Fibroblast of lung (primary cell): ENCODE results near the gene CLEC16A. TPM values are rescaled to one million over a fixed set of nuclear protein-coding genes. Genes with fewer than 3 reads are reported as not detected.

Experiments used
- DNase-seq, 2 donors: peaks; one replicate each; pipeline versions ENCODE4 v3.0.0 to v3.0.0-alpha.2; 2010; ENCODE audit warnings: low read depth in 2 of 2
- H2AFZ ChIP-seq: 2 replicates; pipeline ENCODE4 v1.5.1; 2012; ENCODE audit warnings: low read length, control low read depth, inconsistent platforms
- H3K27ac ChIP-seq: 2 replicates; pipeline ENCODE4 v1.5.1; 2011; ENCODE audit warnings: low read length, control low read depth; ENCODE audit not compliant: insufficient read depth
- H3K27me3 ChIP-seq: 2 replicates; pipeline ENCODE4 v1.5.1; 2011; ENCODE audit warnings: mild to moderate bottlenecking, low read length; ENCODE audit not compliant: control insufficient read depth, insufficient read depth
- H3K36me3 ChIP-seq: 2 replicates; pipeline ENCODE4 v1.5.1; 2011; ENCODE audit warnings: low read length; ENCODE audit not compliant: control insufficient read depth, insufficient read depth
- H3K4me1 ChIP-seq: 2 replicates; pipeline ENCODE4 v1.5.1; 2011; ENCODE audit warnings: low read length; ENCODE audit not compliant: control insufficient read depth, insufficient read depth; ENCODE audit errors: extremely low read depth
- H3K4me2 ChIP-seq: 2 replicates; pipeline ENCODE4 v1.5.1; 2011; ENCODE audit warnings: low read length, control low read depth; ENCODE audit not compliant: insufficient read depth; ENCODE audit errors: extremely low read depth
- H3K4me3 ChIP-seq, 4 experiments: fragments of 200-600 bp in 1 of 4; sonication (generic) in 1 of 4; replicated peaks in 1 of 4; 2 replicates each; pipeline ENCODE4 v1.5.1; 2011 to 2016; ENCODE audit warnings: low read length in 4 of 4, low read depth in 3 of 4, mild to moderate bottlenecking in 3 of 4, control low read depth in 2 of 4, inconsistent platforms in 1 of 4, mixed read lengths in 1 of 4; ENCODE audit not compliant: insufficient read depth in 1 of 4; ENCODE audit errors: control extremely low read depth in 1 of 4
- H3K79me2 ChIP-seq: 2 replicates; pipeline ENCODE4 v1.5.1; 2012; ENCODE audit warnings: mild to moderate bottlenecking, low read length, inconsistent platforms; ENCODE audit not compliant: control insufficient read depth, insufficient read depth
- H3K9ac ChIP-seq: 2 replicates; pipeline ENCODE4 v1.5.1; 2011; ENCODE audit warnings: mild to moderate bottlenecking, low read length, control low read depth; ENCODE audit not compliant: insufficient read depth
- H3K9me3 ChIP-seq: 2 replicates; pipeline ENCODE4 v1.5.1; 2012; ENCODE audit warnings: low read depth, low read length; ENCODE audit not compliant: control insufficient read depth, insufficient read depth
- H4K20me1 ChIP-seq: 2 replicates; pipeline ENCODE4 v1.5.1; 2011; ENCODE audit warnings: low read length; ENCODE audit not compliant: control insufficient read depth, insufficient read depth; ENCODE audit errors: extremely low read depth
- CTCF ChIP-seq, 2 donors: IDR thresholded peaks in 1 of 2; conservative IDR thresholded peaks in 1 of 2; 1 replicate in 1 of 2; 2 replicates in 1 of 2; pipeline ENCODE4 v1.5.1; 2011 to 2012; ENCODE audit warnings: low read length in 2 of 2, control low read depth in 1 of 2, inconsistent platforms in 1 of 2, low read depth in 1 of 2, mild to moderate bottlenecking in 1 of 2
- EZH2 ChIP-seq: IDR thresholded peaks from 2 replicates; pipeline ENCODE4 v1.5.1; 2012; ENCODE audit warnings: low read length, control low read depth, mild to moderate bottlenecking; ENCODE audit errors: missing control alignments
- polyA plus RNA-seq, 2 donors: library from polyadenylated mRNA; depleted of rRNA in 1 of 2; stranded (reverse) in 1 of 2; unstranded in 1 of 2; fragments of >200 nt; gene quantifications; 2 replicates each; pipeline ENCODE4 v1.2.1, GENCODE V29; 2011 to 2012; ENCODE audit warnings: missing spikeins in 1 of 2
- total RNA-seq: library from RNA; depleted of rRNA; stranded (reverse); fragments of >200 nt; gene quantifications from 2 replicates; pipeline ENCODE4 v1.2.1, GENCODE V29; 2014

CLEC16A gene
- total and polyA plus RNA-seq, 2 donors (not counting 1 experiment from before 2014, with no cell fraction given) = 9.1 to 22.0 TPM

GRCh38 chr16:10988879-10989278 lies 44.5 kb downstream of the CLEC16A start:
- Histone ChIP-seq H4K20me1 (no peaks in the 10 kb centered on the region), H2AFZ (no peak overlapping the region), H3K4me2 (no peak overlapping the region), H3K9ac (no peak overlapping the region), H3K79me2 (no peaks in the 10 kb centered on the region), H3K4me1 (peaks cover 17% of the 10 kb centered on the region), H3K27me3 (no peaks in the 10 kb centered on the region), H3K4me3 (no peak overlapping the region), H3K36me3 (peaks cover 2% of the 10 kb centered on the region), H3K9me3 (no peaks in the 10 kb centered on the region), H3K27ac (no peak overlapping the region)
- no peak for TF ChIP-seq EZH2
- no peak for TF ChIP-seq CTCF (conservative IDR thresholded peaks at IDR 0.05 in 1 of 2, IDR thresholded peaks at IDR 0.05 in 1 of 2; ENCODE audit: low read depth in 1 of 2, low read length in 2 of 2)
- DNase-seq = no peak

DNA sequence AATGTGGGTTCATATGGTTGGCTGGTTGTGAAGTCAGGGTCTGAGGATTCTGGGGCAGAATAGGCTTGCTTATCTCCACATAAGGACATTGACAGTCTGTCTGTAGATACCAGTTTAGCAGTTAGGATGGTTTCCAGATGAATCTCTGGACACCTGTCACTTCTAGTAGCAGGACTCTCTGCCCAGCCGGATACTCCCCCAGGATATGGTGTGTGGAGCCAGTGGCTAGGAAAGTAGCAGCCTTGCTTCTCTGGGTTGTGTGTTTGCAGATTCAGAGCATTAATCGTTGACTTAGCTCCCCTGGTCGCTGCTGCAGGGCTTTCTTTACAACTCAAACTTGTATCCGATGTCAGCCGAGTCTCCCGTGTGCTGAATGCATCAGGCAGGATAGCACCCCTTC lies 45.2 kb downstream of the CLEC16A start:
- no peak for DNase-seq
- Histone ChIP-seq H3K27me3 (no peaks in the 10 kb centered on the region), H4K20me1 (no peaks in the 10 kb centered on the region), H3K4me2 (no peak overlapping the region), H2AFZ (no peak overlapping the region), H3K9ac (no peak overlapping the region), H3K9me3 (no peaks in the 10 kb centered on the region), H3K27ac (no peak overlapping the region), H3K36me3 (peaks cover 5% of the 10 kb centered on the region), H3K4me1 (peaks cover 15% of the 10 kb centered on the region), H3K79me2 (no peaks in the 10 kb centered on the region), H3K4me3 (no peak overlapping the region)
- TF ChIP-seq EZH2 (no peak), CTCF (conservative IDR thresholded peaks at IDR 0.05 in 1 of 2, IDR thresholded peaks at IDR 0.05 in 1 of 2; ENCODE audit: low read depth in 1 of 2, low read length in 2 of 2) (no peak)

- no peak overlapping the region for H3K4me2 ChIP-seq
- H4K20me1 ChIP-seq = no peaks in the 10 kb centered on the region
- H3K4me3 ChIP-seq = no peak overlapping the region
- H3K9ac ChIP-seq = no peak overlapping the region
- peaks cover 14% of the 10 kb centered on the region for H3K4me1 ChIP-seq
- H3K27me3 ChIP-seq = no peaks in the 10 kb centered on the region
- no peak overlapping the region for H2AFZ ChIP-seq
- no peaks in the 10 kb centered on the region for H3K79me2 ChIP-seq
- DNase-seq = no peak
- H3K36me3 ChIP-seq = peaks cover 5% of the 10 kb centered on the region
- H3K27ac ChIP-seq = no peak overlapping the region
- H3K9me3 ChIP-seq = no peaks in the 10 kb centered on the region
- no peak for TF ChIP-seq EZH2
- TF ChIP-seq CTCF (conservative IDR thresholded peaks at IDR 0.05 in 1 of 2, IDR thresholded peaks at IDR 0.05 in 1 of 2; ENCODE audit: low read depth in 1 of 2, low read length in 2 of 2) = no peak
Observed at GRCh38 chr16:10990378-10990777, 46.0 kb downstream of the CLEC16A start.
